COLO829 (cell line): ENCODE results near the gene SLC35E2B.

ENCODE experiments used
- DNase-seq: peaks from one replicate; pipeline ENCODE4 v3.0.0; 2012; ENCODE audit warnings: low spot score

Gene SLC35E2B

DNA sequence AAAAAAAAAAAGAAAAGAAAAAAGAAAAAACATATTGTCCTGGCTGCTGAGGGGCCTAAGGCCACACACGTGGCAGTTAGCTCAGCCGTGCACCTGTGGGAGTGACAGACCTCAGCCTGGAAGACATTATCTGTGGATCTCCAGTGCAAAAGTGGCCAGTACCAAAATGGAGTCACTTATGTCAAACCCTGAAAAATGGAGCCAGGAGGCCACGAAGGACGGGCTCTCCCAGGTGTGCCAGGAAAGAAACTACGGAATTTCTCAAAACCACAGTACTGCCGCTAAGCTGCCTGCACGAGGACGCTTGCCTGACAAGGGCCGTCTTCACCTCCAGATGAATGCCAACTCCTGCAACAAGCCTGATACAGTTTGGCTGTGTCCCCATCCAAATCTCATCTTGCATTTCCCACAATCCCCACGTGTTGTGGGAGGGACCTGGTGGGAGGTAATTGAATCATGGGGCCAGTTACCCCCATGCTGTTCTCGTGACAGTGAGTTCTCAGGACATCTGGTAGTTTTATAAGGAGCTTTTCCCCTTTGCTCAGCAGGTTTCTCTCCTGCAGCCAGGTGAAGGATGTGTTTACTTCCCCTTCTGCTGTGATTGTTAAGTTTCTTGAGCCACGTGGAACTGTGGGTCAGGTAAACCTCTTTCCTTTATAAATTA, 82.6 kb downstream of the SLC35E2B start:
- no peak for DNase-seq
